ENCODE measurements around the gene PDXDC1. TPM values are rescaled to one million over a fixed set of nuclear protein-coding genes. Genes with fewer than 3 reads are reported as not detected.
"Not testable (repeated sequence)": the region's sequence is repeated elsewhere in the genome, so short reads cannot be mapped to it uniquely, and the experiment has no call there.

Gene PDXDC1
- total RNA-seq, 2 experiments from 2014 or later = 46.4 to 46.6 TPM

- H3K27ac Mint-ChIP-seq; POLR2A ChIA-PET; H3K9me3 Mint-ChIP-seq (ENCODE audit: insufficient read depth); H3K4me3 Mint-ChIP-seq; H3K4me1 Mint-ChIP-seq (ENCODE audit: low read depth); H3K27me3 Mint-ChIP-seq (ENCODE audit: low read depth); ATAC-seq; DNase-seq; H3K36me3 Mint-ChIP-seq (ENCODE audit: low read depth); CTCF ChIA-PET: not testable (repeated sequence)
These were observed 182.8 kb downstream of the PDXDC1 start for GRCh38 chr16:15157644-15158043.

- H3K27ac Mint-ChIP-seq; H3K4me1 Mint-ChIP-seq (ENCODE audit: low read depth); H3K36me3 Mint-ChIP-seq (ENCODE audit: low read depth); H3K4me3 Mint-ChIP-seq; CTCF ChIA-PET; H3K9me3 Mint-ChIP-seq (ENCODE audit: insufficient read depth); DNase-seq; POLR2A ChIA-PET; ATAC-seq: not testable (repeated sequence)
- peaks cover 12% of the 10 kb centered on the region for H3K27me3 Mint-ChIP-seq (ENCODE audit: low read depth)
These were observed 184.8 kb downstream of the PDXDC1 start for GRCh38 chr16:15159671-15160070.

- H3K27me3 Mint-ChIP-seq (ENCODE audit: low read depth) = peaks cover 12% of the 10 kb centered on the region
- H3K4me3 Mint-ChIP-seq; POLR2A ChIA-PET; DNase-seq; H3K9me3 Mint-ChIP-seq (ENCODE audit: insufficient read depth); H3K27ac Mint-ChIP-seq; CTCF ChIA-PET; H3K36me3 Mint-ChIP-seq (ENCODE audit: low read depth); ATAC-seq; H3K4me1 Mint-ChIP-seq (ENCODE audit: low read depth): not testable (repeated sequence)
These were observed 185.7 kb downstream of the PDXDC1 start for GRCh38 chr16:15160571-15160970.

- DNase-seq; CTCF ChIA-PET; H3K27ac Mint-ChIP-seq; H3K36me3 Mint-ChIP-seq (ENCODE audit: low read depth); ATAC-seq; H3K9me3 Mint-ChIP-seq (ENCODE audit: insufficient read depth); H3K4me1 Mint-ChIP-seq (ENCODE audit: low read depth); H3K4me3 Mint-ChIP-seq; POLR2A ChIA-PET: not testable (repeated sequence)
- peaks cover 12% of the 10 kb centered on the region for H3K27me3 Mint-ChIP-seq (ENCODE audit: low read depth)
These were observed 188.2 kb downstream of the PDXDC1 start for GRCh38 chr16:15163055-15163454.

- H3K27ac Mint-ChIP-seq; H3K4me1 Mint-ChIP-seq (ENCODE audit: low read depth); DNase-seq; ATAC-seq; H3K9me3 Mint-ChIP-seq (ENCODE audit: insufficient read depth); H3K4me3 Mint-ChIP-seq; H3K36me3 Mint-ChIP-seq (ENCODE audit: low read depth); POLR2A ChIA-PET; CTCF ChIA-PET: not testable (repeated sequence)
- H3K27me3 Mint-ChIP-seq (ENCODE audit: low read depth) = peaks cover 14% of the 10 kb centered on the region
These were observed 191.4 kb downstream of the PDXDC1 start for GRCh38 chr16:15166177-15166576.

- H3K27ac Mint-ChIP-seq; H3K4me3 Mint-ChIP-seq; H3K36me3 Mint-ChIP-seq (ENCODE audit: low read depth); CTCF ChIA-PET; H3K27me3 Mint-ChIP-seq (ENCODE audit: low read depth); POLR2A ChIA-PET; DNase-seq; H3K4me1 Mint-ChIP-seq (ENCODE audit: low read depth); H3K9me3 Mint-ChIP-seq (ENCODE audit: insufficient read depth); ATAC-seq: not testable (repeated sequence)
These were observed 193.5 kb downstream of the PDXDC1 start for GRCh38 chr16:15168303-15168702.

- H3K27ac Mint-ChIP-seq; H3K4me3 Mint-ChIP-seq; CTCF ChIA-PET; DNase-seq; H3K36me3 Mint-ChIP-seq (ENCODE audit: low read depth); ATAC-seq; H3K9me3 Mint-ChIP-seq (ENCODE audit: insufficient read depth); H3K4me1 Mint-ChIP-seq (ENCODE audit: low read depth); H3K27me3 Mint-ChIP-seq (ENCODE audit: low read depth); POLR2A ChIA-PET: not testable (repeated sequence)
These were observed 194.3 kb downstream of the PDXDC1 start for GRCh38 chr16:15168953-15169652.

- H3K27ac Mint-ChIP-seq; POLR2A ChIA-PET; CTCF ChIA-PET; H3K4me1 Mint-ChIP-seq (ENCODE audit: low read depth); ATAC-seq; H3K36me3 Mint-ChIP-seq (ENCODE audit: low read depth); DNase-seq; H3K4me3 Mint-ChIP-seq; H3K9me3 Mint-ChIP-seq (ENCODE audit: insufficient read depth); H3K27me3 Mint-ChIP-seq (ENCODE audit: low read depth): not testable (repeated sequence)
These were observed 205.1 kb downstream of the PDXDC1 start for GRCh38 chr16:15179909-15180308.

- DNase-seq; POLR2A ChIA-PET; H3K9me3 Mint-ChIP-seq (ENCODE audit: insufficient read depth); H3K4me3 Mint-ChIP-seq; H3K27ac Mint-ChIP-seq; CTCF ChIA-PET; H3K4me1 Mint-ChIP-seq (ENCODE audit: low read depth); H3K36me3 Mint-ChIP-seq (ENCODE audit: low read depth); ATAC-seq; H3K27me3 Mint-ChIP-seq (ENCODE audit: low read depth): not testable (repeated sequence)
These were observed 206.1 kb downstream of the PDXDC1 start for GRCh38 chr16:15180946-15181345.

- ATAC-seq; CTCF ChIA-PET; H3K36me3 Mint-ChIP-seq (ENCODE audit: low read depth): not testable (repeated sequence)
These were observed 209.2 kb downstream of the PDXDC1 start for GRCh38 chr16:15184000-15184399.

More at GRCh38 chr16:15184000-15184399, 209.2 kb downstream of the PDXDC1 start:
- H3K9me3 Mint-ChIP-seq (ENCODE audit: insufficient read depth); H3K4me3 Mint-ChIP-seq; H3K4me1 Mint-ChIP-seq (ENCODE audit: low read depth); H3K27me3 Mint-ChIP-seq (ENCODE audit: low read depth); DNase-seq; H3K27ac Mint-ChIP-seq; POLR2A ChIA-PET: not testable (repeated sequence)

Small RNA genes within 50 kb of the gene (microRNA-seq; reads per million reads assigned to microRNA genes)
- gene MIR1972-1 = not detected
- gene MIR3180-4 = not detected
- gene MIR6511A1 = not detected
- not detected for gene MIR6511B2
- gene MIR6770-1 = not detected

Other genes with a start within 250 kb of the PDXDC1 start
- 1 to 10 TPM; 3.2 to 3.9 TPM for gene NPIPA2, start 232.5 kb upstream of the PDXDC1 start, total RNA-seq
- 10 to 100 TPM; 37.3 to 43.4 TPM for gene NOMO1, start 141.3 kb upstream of the PDXDC1 start, total RNA-seq
- gene NPIPA1, start 37.6 kb upstream of the PDXDC1 start, total RNA-seq = 10 to 100 TPM; 91.5 to 94.3 TPM
- 10 to 100 TPM; 54.9 to 55.2 TPM for gene NTAN1, start 81.0 kb downstream of the PDXDC1 start, total RNA-seq
- 10 to 100 TPM; 25.5 to 26.7 TPM for gene RRN3, start 119.2 kb downstream of the PDXDC1 start, total RNA-seq